ENCODE results near the gene FAM25A.

FAM25A gene

DNA sequence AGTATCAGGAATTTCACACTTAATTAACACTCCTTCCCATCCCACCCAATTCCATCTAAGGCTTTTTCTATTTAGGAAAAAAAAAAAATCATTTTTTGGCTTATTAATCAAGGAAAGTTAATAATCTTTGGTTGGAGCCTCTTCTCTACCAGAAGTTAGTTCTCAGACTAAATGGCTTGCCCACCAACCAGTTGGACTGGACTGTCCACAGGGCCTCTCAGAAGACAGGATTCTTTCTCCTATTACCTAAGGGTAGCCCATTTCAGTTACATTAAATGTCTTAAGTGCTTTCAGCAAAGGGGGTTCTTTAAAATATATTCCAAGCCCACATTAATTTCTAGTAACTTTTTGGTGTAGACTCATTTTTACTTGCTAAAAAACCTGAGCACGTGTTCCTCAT lies 39.3 kb downstream of the FAM25A start:
- no peak for DNase-seq (ENCODE audit: low read depth, low spot score)

GRCh38 chr10:87060280-87060928 lies 40.3 kb downstream of the FAM25A start:
- no peak for DNase-seq (ENCODE audit: low read depth, low spot score)

- no peak for DNase-seq (ENCODE audit: low read depth, low spot score)
Observed at GRCh38 chr10:87064651-87065050, 44.6 kb downstream of the FAM25A start.

DNA sequence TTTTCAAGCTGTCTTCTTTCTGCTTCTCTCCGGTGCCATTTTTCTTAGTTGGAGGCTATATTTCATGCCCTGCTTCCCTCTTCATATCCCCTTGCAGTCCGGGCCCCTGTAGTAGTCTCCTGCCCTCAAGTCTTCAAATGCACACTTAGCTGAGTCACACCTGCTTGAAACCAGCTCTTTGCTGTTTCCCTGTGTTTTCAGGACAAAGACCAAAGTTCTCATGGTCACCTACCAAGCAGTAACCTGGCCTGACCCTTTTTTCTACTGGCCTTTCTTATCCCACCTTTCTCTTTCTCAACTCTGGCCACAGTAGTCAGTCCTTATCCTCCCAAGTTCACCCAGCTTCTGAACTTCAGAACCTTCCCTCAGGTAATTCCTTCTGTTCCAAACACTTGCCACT lies 46.1 kb downstream of the FAM25A start:
- DNase-seq (ENCODE audit: low read depth, low spot score), result no peak

GRCh38 chr10:87066865-87067264 lies 46.8 kb downstream of the FAM25A start:
- DNase-seq (ENCODE audit: low read depth, low spot score), result no peak

DNA sequence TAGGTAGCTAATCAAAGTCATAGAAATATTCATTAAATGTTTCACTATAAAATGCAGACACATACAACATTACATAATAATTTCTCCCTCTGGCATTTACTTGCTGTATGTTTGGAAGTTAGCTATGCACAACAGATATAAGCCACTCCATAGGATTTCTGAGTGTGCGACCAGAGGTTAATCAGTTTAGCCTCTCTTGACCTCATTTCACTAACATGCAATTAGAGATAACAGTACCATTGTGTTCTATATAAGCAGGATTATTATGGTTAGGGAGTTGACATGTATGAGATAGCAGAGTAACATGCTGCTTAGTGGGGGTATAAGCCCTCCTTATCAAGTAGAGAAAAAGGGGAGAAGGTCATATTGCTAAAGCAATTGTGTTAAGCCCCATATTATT lies 48.2 kb downstream of the FAM25A start:
- DNase-seq (ENCODE audit: low read depth, low spot score), result no peak

GRCh38 chr10:87072449-87072848 lies 52.4 kb downstream of the FAM25A start:
- no peak for DNase-seq (ENCODE audit: low read depth, low spot score)

All from activated naive CD8-positive, alpha-beta T cell treated with anti-CD3 and anti-CD28 coated beads, Interleukin-2, amount 50 U/mL, for 16 hours (primary cell).